A549 (cell line): Measurements from ENCODE around the gene PLEKHA6.

ENCODE experiments used
- CEBPB ChIP-seq, 2 experiments: fragments of >200 bp in 1 of 2; sonication (Bioruptor Twin) in 1 of 2; formaldehyde crosslinking in 1 of 2; IDR thresholded peaks; 2 replicates each; pipeline ENCODE4 v1.6.1; 2012 to 2016
- CHD4 ChIP-seq: fragments of 200-600 bp; sonication (generic); IDR thresholded peaks from 2 replicates; pipeline ENCODE4 v1.6.1; 2016; ENCODE audit warnings: antibody characterized with exemption, mild to moderate bottlenecking, borderline replicate concordance
- CTCF ChIP-seq: fragments of >200 bp; sonication (Bioruptor Twin); formaldehyde crosslinking; IDR thresholded peaks from 3 replicates; pipeline ENCODE4 v1.5.1; 2016
- POLR2A ChIP-seq: IDR thresholded peaks from 2 replicates; pipeline ENCODE4 v1.6.1; 2012; ENCODE audit warnings: mild to moderate bottlenecking, low read length
- RAD21 ChIP-seq, 2 experiments: fragments of >200 bp in 1 of 2; sonication (Bioruptor Twin) in 1 of 2; formaldehyde crosslinking in 1 of 2; IDR thresholded peaks in 1 of 2; conservative IDR thresholded peaks in 1 of 2; 2 replicates in 1 of 2; 3 replicates in 1 of 2; pipeline ENCODE4 v1.6.1; 2012 to 2018; ENCODE audit warnings: inconsistent platforms in 1 of 2

GRCh38 chr1:204409123-204409522 is 49.4 kb upstream of the PLEKHA6 start:
- TF ChIP-seq CTCF = no peak
- TF ChIP-seq CHD4 = no peak
- no peak for TF ChIP-seq CEBPB (IDR thresholded peaks at IDR 0.05)
- TF ChIP-seq POLR2A = no peak
- TF ChIP-seq RAD21 (conservative IDR thresholded peaks at IDR 0.05 in 1 of 2, IDR thresholded peaks at IDR 0.05 in 1 of 2) = no peak
